Muscle of leg (tissue), 11 donors: Measurements from ENCODE around the gene XIRP1. TPM values are rescaled to one million over a fixed set of nuclear protein-coding genes. Genes with fewer than 3 reads are reported as not detected.

ENCODE experiments used
- DNase-seq: peaks from one replicate; pipeline ENCODE4 v3.0.0; 2013
- H3K27ac ChIP-seq: one replicate; pipeline ENCODE4 v1.5.1; 2013; ENCODE audit warnings: mild to moderate bottlenecking, low read length, control low read depth
- H3K27me3 ChIP-seq: one replicate; pipeline ENCODE4 v1.6.1; 2013; ENCODE audit warnings: low read length; ENCODE audit not compliant: control insufficient read depth, insufficient read depth
- H3K36me3 ChIP-seq: one replicate; pipeline ENCODE4 v1.6.1; 2013; ENCODE audit warnings: low read length; ENCODE audit not compliant: control insufficient read depth, insufficient read depth
- H3K4me1 ChIP-seq: one replicate; pipeline ENCODE4 v1.6.1; 2013; ENCODE audit warnings: low read length; ENCODE audit not compliant: control insufficient read depth, insufficient read depth
- H3K4me3 ChIP-seq: one replicate; pipeline ENCODE4 v1.5.1; 2013; ENCODE audit warnings: low read length, control low read depth
- H3K9me3 ChIP-seq: replicated peaks from 2 replicates; pipeline ENCODE4 v1.6.1; 2013; ENCODE audit warnings: low read depth, low read length; ENCODE audit not compliant: control insufficient read depth
- WGBS: methylation state at CpG from one replicate; pipeline ENCODE4 v1.1.5; 2013; ENCODE audit warnings: missing lambda C conversion rate; ENCODE audit not compliant: insufficient coverage; 5-methylcytosine and 5-hydroxymethylcytosine counted together
- polyA plus RNA-seq, 8 donors: library from polyadenylated mRNA; unstranded; fragments of 120-200 nt; gene quantifications; one replicate each; pipeline versions ENCODE4 v1.2.1 to v1.2.3, GENCODE V29; 2013; ENCODE audit warnings: inconsistent platforms in 1 of 8, low replicate concordance in 1 of 8; ENCODE audit not compliant: insufficient read length in 8 of 8, insufficient read depth in 1 of 8
- total RNA-seq: library from RNA; stranded (reverse); fragments of 120-200 nt; gene quantifications from one replicate; pipeline ENCODE4 v1.2.4, GENCODE V29; 2013

XIRP1 gene
- total and polyA plus RNA-seq, 9 donors, result 79.4 to 271 (median 145) TPM

DNA sequence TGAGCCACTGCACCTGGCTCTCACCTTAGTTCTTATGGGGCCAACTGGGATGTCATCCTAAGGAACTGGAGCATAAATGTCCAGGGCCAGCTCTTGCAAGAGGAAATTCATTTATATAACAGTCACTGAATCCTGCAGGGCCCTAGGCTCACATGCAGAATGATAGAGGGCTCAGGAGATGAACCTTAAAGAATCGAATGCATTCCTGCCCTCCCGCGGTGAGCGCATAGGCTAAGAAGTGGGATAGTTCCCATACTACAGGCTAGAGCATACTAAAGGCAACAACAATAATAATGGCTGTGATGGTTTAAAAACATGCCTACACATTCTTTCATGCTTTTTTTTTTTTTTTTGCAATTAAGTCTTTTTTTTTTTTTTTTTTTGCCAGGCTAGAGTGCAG lies 21.9 kb downstream of the XIRP1 start:
- Histone ChIP-seq H3K4me1 (peaks cover 3% of the 10 kb centered on the region), H3K4me3 (no peak overlapping the region), H3K36me3 (no peaks in the 10 kb centered on the region), H3K9me3 (no peaks in the 10 kb centered on the region), H3K27ac (no peak overlapping the region), H3K27me3 (no peaks in the 10 kb centered on the region)
- no CpG with 5 or more reads among the region's 4 CpGs for WGBS
- no peak for DNase-seq

- H3K4me3 ChIP-seq, result no peak overlapping the region
These were observed 22.7 kb downstream of the XIRP1 start for GRCh38 chr3:39169712-39170111.

DNA sequence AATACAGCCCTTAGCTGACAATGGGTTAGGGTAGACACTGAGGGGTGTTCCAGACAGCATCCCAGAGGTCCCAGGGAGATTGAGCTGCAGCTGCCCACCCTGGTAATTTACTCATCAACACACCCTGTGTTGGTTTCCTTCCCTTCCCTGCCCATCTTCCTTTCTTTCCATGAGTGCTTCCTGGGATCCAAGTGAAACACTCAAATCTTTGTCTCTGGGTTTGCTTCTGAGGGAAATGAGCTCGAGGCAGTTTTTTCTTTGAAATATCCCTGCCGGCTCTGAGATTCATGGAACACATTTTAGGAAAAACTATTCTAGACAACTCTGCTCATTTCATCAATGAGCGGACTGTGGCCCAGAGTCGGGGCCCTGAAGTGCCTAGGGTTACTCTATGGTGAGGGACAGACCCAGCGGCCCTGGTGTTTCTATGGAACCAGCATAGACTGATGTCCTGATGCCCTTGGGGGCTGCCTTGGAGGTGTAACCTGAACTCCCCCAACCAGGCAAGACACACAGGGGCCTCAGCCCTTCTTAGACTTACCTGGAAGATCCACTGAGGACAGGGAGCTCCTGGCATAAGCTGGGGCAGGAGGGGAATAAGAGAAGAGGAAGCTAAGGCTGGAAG lies 24.1 kb downstream of the XIRP1 start:
- Histone ChIP-seq H3K27me3 (no peaks in the 10 kb centered on the region), H3K27ac (no peak overlapping the region), H3K4me3 (no peak overlapping the region), H3K4me1 (peaks cover 3% of the 10 kb centered on the region), H3K9me3 (peaks cover under 1% of the 10 kb centered on the region), H3K36me3 (no peaks in the 10 kb centered on the region)
- no peak for DNase-seq
- 86% methylated on average over 2 of the region's 5 CpGs for WGBS

More at GRCh38 chr3:39169712-39170111, 22.7 kb downstream of the XIRP1 start:
- H3K9me3 ChIP-seq, result no peaks in the 10 kb centered on the region
- WGBS, result no CpG with 5 or more reads among the region's 1 CpG
- no peaks in the 10 kb centered on the region for H3K36me3 ChIP-seq
- no peaks in the 10 kb centered on the region for H3K27me3 ChIP-seq
- no peak overlapping the region for H3K27ac ChIP-seq
- no peak for DNase-seq
- peaks cover 3% of the 10 kb centered on the region for H3K4me1 ChIP-seq

DNA sequence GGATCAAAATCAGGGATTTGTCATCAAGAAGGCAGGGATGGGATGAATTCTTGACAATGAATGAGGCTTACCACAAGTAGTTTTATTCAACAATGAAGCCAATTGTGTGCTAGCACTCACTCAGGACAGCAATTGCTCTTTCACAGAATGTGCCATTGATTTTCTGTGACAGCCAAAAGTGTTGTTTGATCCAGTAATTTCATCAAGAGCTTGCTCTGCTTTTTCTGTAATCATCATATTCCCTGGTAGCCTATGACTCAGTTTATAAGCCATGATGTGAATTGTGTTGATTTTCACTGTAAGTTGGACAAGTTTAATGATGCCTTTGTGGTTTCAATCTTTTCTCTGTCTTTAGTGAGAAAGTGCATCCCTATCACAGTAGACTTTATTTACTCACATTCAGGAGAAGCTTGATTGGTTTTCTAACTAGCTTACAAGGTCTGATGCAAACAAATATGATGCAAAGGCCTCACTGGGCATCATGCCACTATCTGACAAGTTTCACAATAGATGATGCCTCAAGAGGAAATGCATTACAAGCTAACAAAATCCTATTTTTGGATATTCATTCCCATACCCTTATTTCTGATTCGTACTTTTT lies 25.4 kb downstream of the XIRP1 start:
- Histone ChIP-seq H3K9me3 (peaks cover 2% of the 10 kb centered on the region), H3K27ac (no peak overlapping the region), H3K27me3 (no peaks in the 10 kb centered on the region), H3K4me3 (no peak overlapping the region), H3K36me3 (no peaks in the 10 kb centered on the region), H3K4me1 (peaks cover 3% of the 10 kb centered on the region)
- DNase-seq, result peak; percentile 59
- no CpG with 5 or more reads among the region's 1 CpG for WGBS

GRCh38 chr3:39166134-39166710 lies 26.2 kb downstream of the XIRP1 start:
- Histone ChIP-seq H3K27ac (peak overlapping the region; percentile 7), H3K27me3 (no peaks in the 10 kb centered on the region), H3K4me3 (no peak overlapping the region), H3K36me3 (no peaks in the 10 kb centered on the region), H3K9me3 (peaks cover 2% of the 10 kb centered on the region), H3K4me1 (peaks cover 3% of the 10 kb centered on the region)
- DNase-seq, result peak; percentile 17
- WGBS, result 50% methylated on average over 2 of the region's 3 CpGs

DNA sequence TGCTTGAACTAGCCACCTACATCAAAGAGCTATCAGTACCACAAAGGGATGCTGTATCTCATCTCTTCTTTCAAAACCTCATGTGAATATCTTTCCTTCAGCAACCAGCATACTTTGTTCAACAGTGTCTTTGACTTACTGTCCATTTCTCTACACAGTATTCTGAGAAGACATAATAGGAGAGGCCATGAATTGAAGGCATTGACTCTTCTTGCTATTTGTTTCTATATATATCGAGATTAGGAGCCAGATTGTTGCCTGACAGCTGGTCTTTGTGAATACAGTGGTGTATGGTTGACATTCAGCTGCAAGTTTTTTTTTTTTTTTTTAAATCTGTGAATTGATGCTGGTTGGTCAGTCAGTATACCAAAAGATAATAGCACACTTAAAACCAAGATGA lies 26.9 kb downstream of the XIRP1 start:
- H3K4me1 ChIP-seq, result peaks cover 3% of the 10 kb centered on the region
- H3K4me3 ChIP-seq, result no peak overlapping the region
- H3K36me3 ChIP-seq, result no peaks in the 10 kb centered on the region
- peak; percentile 19 for DNase-seq
- no peak overlapping the region for H3K27ac ChIP-seq
- H3K9me3 ChIP-seq, result peaks cover 2% of the 10 kb centered on the region
- H3K27me3 ChIP-seq, result no peaks in the 10 kb centered on the region
- no CpG with 5 or more reads among the region's 1 CpG for WGBS

DNA sequence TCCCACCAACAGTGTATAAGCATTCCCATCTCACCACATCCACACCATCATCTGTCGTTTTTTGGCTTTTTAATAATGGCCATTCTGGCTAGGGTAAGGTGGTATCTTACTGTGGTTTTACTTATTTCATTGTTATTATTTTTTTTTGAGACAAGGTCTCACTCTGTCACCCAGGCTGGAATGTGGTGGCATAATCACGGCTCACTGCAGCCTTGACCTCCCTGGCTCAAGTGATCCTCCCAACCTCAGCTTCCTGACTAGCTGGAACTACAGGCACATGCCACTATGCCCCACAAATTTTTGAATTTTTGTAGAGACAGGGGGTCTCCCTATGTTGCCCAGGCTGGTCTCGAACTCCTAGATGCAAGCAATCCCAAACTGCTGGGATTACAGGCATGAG lies 28.0 kb downstream of the XIRP1 start:
- Histone ChIP-seq H3K9me3 (peaks cover 2% of the 10 kb centered on the region), H3K27ac (no peak overlapping the region), H3K4me3 (no peak overlapping the region), H3K36me3 (no peaks in the 10 kb centered on the region), H3K4me1 (peaks cover 3% of the 10 kb centered on the region), H3K27me3 (no peaks in the 10 kb centered on the region)
- no peak for DNase-seq
- WGBS, result 100% methylated on average over 2 of the region's 3 CpGs

DNA sequence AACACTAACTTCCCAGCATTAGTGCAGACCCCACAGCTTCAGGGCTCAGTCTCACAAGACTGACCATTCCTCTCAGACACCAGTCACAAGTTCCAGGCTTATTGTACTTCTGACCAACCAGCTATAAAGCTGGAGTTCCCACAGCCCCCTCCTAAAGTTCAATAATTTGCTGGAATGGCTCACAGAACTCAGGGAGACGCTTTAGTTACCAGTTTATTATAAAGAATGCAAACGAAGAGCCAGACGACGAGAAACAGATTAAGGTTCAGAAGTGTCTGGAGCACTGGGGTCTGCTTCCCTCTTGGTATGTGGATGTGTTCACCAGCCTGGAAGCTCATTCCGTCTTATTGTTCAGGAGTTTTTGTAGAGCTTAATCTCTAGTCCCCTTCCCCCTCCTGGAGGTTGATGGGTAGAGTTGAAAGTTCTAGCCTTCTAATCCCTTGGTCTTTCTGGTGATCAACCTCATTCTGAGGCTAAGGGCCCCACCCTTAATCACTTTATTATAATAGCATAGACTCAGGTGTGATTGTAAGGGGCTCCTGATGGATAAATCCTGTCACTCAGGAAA lies 34.2 kb downstream of the XIRP1 start:
- WGBS, result 20% methylated on average over 1 of the region's 5 CpGs
- H3K36me3 ChIP-seq, result no peaks in the 10 kb centered on the region
- no peak overlapping the region for H3K4me3 ChIP-seq
- H3K27ac ChIP-seq, result no peak overlapping the region
- H3K4me1 ChIP-seq, result peaks cover 4% of the 10 kb centered on the region
- no peak for DNase-seq
- H3K27me3 ChIP-seq, result no peaks in the 10 kb centered on the region
- peaks cover under 1% of the 10 kb centered on the region for H3K9me3 ChIP-seq

DNA sequence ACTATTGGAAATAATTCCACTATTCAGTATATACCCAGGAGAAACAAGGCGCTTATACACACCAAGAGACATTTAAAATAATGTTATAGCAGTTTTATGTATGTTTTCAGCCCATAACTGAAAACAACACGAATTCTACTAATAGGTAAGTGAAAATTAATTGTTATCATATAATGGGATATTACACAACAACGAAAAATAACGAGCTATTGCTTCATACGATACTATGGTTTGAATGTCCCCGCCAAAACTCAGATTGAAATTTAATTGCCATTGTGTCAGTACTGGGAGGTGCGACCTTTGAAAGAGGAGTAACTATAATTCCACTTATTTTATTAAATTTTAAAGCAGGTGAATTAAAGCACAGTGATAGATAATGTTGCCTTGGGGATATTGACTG lies 35.0 kb downstream of the XIRP1 start:
- Histone ChIP-seq H3K4me1 (peaks cover 8% of the 10 kb centered on the region), H3K27ac (no peak overlapping the region), H3K4me3 (no peak overlapping the region), H3K27me3 (no peaks in the 10 kb centered on the region), H3K36me3 (no peaks in the 10 kb centered on the region), H3K9me3 (no peaks in the 10 kb centered on the region)
- no peak for DNase-seq
- WGBS, result no CpG with 5 or more reads among the region's 7 CpGs

GRCh38 chr3:39156421-39156820 lies 36.0 kb downstream of the XIRP1 start:
- no peaks in the 10 kb centered on the region for H3K36me3 ChIP-seq
- no peaks in the 10 kb centered on the region for H3K9me3 ChIP-seq
- H3K4me1 ChIP-seq, result peaks cover 17% of the 10 kb centered on the region
- H3K27ac ChIP-seq, result peak overlapping the region; percentile 56
- no peak overlapping the region for H3K4me3 ChIP-seq
- 49% methylated on average over 3 of the region's 4 CpGs for WGBS
- H3K27me3 ChIP-seq, result no peaks in the 10 kb centered on the region
- DNase-seq, result peak; percentile 73
